ENCODE data around the gene NCKIPSD.

The NCKIPSD gene

GRCh38 chr3:48700731-48701405 lies 15.2 kb upstream of the NCKIPSD start:
- H3K4me3 ChIP-seq (ENCODE audit: low read length): no peak overlapping the region
- no peak for TF ChIP-seq CTCF (IDR thresholded peaks at IDR 0.05; ENCODE audit: insufficient read depth, low read depth, low read length, missing control alignments)
- DNase-seq (ENCODE audit: low read depth): no peak

GRCh38 chr3:48698891-48699290 lies 13.2 kb upstream of the NCKIPSD start:
- no peak for DNase-seq (ENCODE audit: low read depth)
- no peak for TF ChIP-seq CTCF (IDR thresholded peaks at IDR 0.05; ENCODE audit: insufficient read depth, low read depth, low read length, missing control alignments)
- no peak overlapping the region for H3K4me3 ChIP-seq (ENCODE audit: low read length)

- no peak for TF ChIP-seq CTCF (IDR thresholded peaks at IDR 0.05; ENCODE audit: insufficient read depth, low read depth, low read length, missing control alignments)
- DNase-seq (ENCODE audit: low read depth): no peak
- H3K4me3 ChIP-seq (ENCODE audit: low read length): no peak overlapping the region
These were observed 12.2 kb upstream of the NCKIPSD start for GRCh38 chr3:48697952-48698351.

- no peak overlapping the region for H3K4me3 ChIP-seq (ENCODE audit: low read length)
- DNase-seq (ENCODE audit: low read depth): no peak
- no peak for TF ChIP-seq CTCF (IDR thresholded peaks at IDR 0.05; ENCODE audit: insufficient read depth, low read depth, low read length, missing control alignments)
These were observed 10.9 kb upstream of the NCKIPSD start for GRCh38 chr3:48696601-48697000.

GRCh38 chr3:48696156-48696555 lies 10.4 kb upstream of the NCKIPSD start:
- no peak overlapping the region for H3K4me3 ChIP-seq (ENCODE audit: low read length)
- TF ChIP-seq CTCF (IDR thresholded peaks at IDR 0.05; ENCODE audit: insufficient read depth, low read depth, low read length, missing control alignments): no peak
- DNase-seq (ENCODE audit: low read depth): no peak

- H3K4me3 ChIP-seq (ENCODE audit: low read length): peak overlapping the region; percentile 33
- no peak for TF ChIP-seq CTCF (IDR thresholded peaks at IDR 0.05; ENCODE audit: insufficient read depth, low read depth, low read length, missing control alignments)
- peak; percentile 80 for DNase-seq (ENCODE audit: low read depth)
These were observed 9.7 kb upstream of the NCKIPSD start for GRCh38 chr3:48695393-48695753.
